Loucy (cell line): ENCODE measurements around the gene RANBP6.

Source experiments
- EZH2phosphoT487 ChIP-seq: fragments of 200-600 bp; IDR thresholded peaks from 2 replicates; pipeline ENCODE4 v1.6.1; 2018; ENCODE audit warnings: antibody characterized with exemption, mild to moderate bottlenecking, moderate library complexity, borderline replicate concordance
- TF ChIP-seq, protein P1 (sequence below): fragments of 200-600 bp; sonication (generic); conservative IDR thresholded peaks from 2 replicates; pipeline ENCODE4 v1.5.1; 2014; ENCODE audit warnings: mild to moderate bottlenecking, antibody characterized with exemption, low read length

DNA sequence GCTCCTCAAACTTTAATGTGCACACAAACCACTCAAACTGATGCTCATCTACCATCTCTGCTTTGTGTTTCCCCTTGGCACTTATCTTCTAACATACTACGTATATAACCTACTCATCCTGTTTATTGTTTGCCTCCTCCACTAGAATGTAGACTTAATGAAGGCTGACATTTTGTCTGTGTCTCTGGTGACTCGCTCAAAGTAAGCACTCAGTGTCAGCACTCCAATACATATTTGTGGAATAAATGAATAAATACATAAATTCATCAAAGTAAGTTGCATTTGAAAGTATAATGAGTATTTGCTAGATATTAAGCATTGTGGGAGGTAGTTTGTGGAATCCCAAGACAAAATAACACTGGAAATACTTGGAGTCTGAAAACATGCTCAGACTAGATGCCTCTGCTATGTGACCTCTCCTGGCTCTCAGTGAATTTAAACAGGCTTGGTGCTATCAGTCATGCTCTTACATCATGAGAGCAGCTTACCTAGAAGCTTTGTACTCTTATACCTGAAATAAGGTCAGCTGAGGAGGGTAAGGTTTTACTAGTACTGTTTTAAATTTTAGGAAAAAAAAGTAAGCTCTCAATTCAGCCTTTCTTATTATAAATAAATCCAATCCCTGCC lies 37.0 kb upstream of the RANBP6 start:
- TF ChIP-seq, protein P1, sequence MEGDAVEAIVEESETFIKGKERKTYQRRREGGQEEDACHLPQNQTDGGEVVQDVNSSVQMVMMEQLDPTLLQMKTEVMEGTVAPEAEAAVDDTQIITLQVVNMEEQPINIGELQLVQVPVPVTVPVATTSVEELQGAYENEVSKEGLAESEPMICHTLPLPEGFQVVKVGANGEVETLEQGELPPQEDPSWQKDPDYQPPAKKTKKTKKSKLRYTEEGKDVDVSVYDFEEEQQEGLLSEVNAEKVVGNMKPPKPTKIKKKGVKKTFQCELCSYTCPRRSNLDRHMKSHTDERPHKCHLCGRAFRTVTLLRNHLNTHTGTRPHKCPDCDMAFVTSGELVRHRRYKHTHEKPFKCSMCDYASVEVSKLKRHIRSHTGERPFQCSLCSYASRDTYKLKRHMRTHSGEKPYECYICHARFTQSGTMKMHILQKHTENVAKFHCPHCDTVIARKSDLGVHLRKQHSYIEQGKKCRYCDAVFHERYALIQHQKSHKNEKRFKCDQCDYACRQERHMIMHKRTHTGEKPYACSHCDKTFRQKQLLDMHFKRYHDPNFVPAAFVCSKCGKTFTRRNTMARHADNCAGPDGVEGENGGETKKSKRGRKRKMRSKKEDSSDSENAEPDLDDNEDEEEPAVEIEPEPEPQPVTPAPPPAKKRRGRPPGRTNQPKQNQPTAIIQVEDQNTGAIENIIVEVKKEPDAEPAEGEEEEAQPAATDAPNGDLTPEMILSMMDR = no peak
- no peak for TF ChIP-seq EZH2phosphoT487
